HEK293 (cell line): ENCODE data around the gene ARL8B.

Experiments used
- MYNN ChIP-seq: fragments of 450-650 bp; formaldehyde crosslinking; IDR thresholded peaks from 2 replicates; pipeline ENCODE4 v1.5.1; 2016; ENCODE audit warnings: missing biosample characterization, missing genetic modification characterization, borderline replicate concordance
- ZEB2 ChIP-seq: fragments of 450-650 bp; formaldehyde crosslinking; IDR thresholded peaks from 2 replicates; pipeline ENCODE4 v1.5.1; 2016; ENCODE audit warnings: missing biosample characterization, missing genetic modification characterization
- ZFP3 ChIP-seq: fragments of 450-650 bp; formaldehyde crosslinking; IDR thresholded peaks from 2 replicates; pipeline ENCODE4 v1.5.1; 2016; ENCODE audit warnings: low read depth, missing biosample characterization, missing genetic modification characterization
- ZNF76 ChIP-seq: fragments of 450-650 bp; formaldehyde crosslinking; IDR thresholded peaks from 2 replicates; pipeline ENCODE4; 2016; ENCODE audit warnings: low read depth, missing biosample characterization, missing genetic modification characterization, borderline replicate concordance
- TF ChIP-seq, protein P1 (sequence below): fragments of 450-650 bp; formaldehyde crosslinking; IDR thresholded peaks from 2 replicates; pipeline ENCODE4 v1.5.1; 2016; ENCODE audit warnings: missing biosample characterization, missing genetic modification characterization
- TF ChIP-seq, protein P2 (sequence below): fragments of 450-650 bp; formaldehyde crosslinking; IDR thresholded peaks from 2 replicates; pipeline ENCODE4 v1.5.1; 2016; ENCODE audit warnings: missing biosample characterization, missing genetic modification characterization

DNA sequence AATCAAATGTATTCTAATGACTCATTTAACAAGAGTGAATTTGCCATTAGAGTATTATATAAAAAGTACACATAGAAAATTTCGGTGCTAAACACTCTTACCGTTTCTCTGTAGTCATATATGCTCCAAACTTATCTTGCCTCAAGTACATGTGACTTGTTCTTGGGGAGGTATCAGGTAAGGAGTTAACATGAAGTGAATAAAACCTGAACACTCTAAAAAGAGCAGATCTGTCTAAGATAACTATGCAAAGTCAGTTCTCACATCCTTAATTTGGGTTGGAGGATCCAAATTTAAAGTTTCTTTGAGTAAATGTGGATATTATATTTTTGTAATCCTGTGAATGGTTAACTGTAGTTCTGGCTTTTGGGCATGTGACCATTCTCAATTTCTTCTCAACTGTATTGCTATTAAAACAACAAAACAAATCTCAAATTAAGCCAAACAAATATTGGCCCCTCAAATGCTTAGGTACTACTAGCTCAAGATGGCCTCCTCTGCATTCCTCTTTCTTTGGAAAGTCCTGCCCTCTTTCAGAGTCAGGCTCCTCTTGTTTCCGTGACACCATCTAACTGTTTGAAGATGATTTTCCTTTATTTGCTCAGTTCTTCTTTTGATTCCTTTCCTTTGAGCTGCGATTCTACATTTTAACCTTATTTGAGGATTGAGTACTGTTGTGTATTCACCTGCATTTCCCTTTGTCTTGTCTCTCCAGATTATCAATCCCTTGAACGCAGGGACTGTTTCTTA is 69.6 kb downstream of the ARL8B start:
- TF ChIP-seq ZNF76 (tag by site-specific recombination), result no peak
- TF ChIP-seq ZEB2, result no peak
- TF ChIP-seq, protein P1, sequence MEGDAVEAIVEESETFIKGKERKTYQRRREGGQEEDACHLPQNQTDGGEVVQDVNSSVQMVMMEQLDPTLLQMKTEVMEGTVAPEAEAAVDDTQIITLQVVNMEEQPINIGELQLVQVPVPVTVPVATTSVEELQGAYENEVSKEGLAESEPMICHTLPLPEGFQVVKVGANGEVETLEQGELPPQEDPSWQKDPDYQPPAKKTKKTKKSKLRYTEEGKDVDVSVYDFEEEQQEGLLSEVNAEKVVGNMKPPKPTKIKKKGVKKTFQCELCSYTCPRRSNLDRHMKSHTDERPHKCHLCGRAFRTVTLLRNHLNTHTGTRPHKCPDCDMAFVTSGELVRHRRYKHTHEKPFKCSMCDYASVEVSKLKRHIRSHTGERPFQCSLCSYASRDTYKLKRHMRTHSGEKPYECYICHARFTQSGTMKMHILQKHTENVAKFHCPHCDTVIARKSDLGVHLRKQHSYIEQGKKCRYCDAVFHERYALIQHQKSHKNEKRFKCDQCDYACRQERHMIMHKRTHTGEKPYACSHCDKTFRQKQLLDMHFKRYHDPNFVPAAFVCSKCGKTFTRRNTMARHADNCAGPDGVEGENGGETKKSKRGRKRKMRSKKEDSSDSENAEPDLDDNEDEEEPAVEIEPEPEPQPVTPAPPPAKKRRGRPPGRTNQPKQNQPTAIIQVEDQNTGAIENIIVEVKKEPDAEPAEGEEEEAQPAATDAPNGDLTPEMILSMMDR (tag by site-specific recombination), result no peak
- TF ChIP-seq ZFP3 (tag by site-specific recombination), result no peak
- no peak for TF ChIP-seq MYNN (tag by site-specific recombination)
- TF ChIP-seq, protein P2, sequence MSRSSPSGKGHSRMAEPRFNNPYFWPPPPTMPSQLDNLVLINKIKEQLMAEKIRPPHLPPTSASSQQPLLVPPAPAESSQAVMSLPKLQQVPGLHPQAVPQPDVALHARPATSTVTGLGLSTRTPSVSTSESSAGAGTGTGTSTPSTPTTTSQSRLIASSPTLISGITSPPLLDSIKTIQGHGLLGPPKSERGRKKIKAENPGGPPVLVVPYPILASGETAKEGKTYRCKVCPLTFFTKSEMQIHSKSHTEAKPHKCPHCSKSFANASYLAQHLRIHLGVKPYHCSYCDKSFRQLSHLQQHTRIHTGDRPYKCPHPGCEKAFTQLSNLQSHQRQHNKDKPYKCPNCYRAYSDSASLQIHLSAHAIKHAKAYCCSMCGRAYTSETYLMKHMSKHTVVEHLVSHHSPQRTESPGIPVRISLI (tag by site-specific recombination), result no peak
